Stimulated activated CD4-positive, alpha-beta T cell treated with anti-CD3 and anti-CD28 coated beads, Interleukin-1b, Interleukin-23, amount 100 ng/mL, for 24 hours (primary cell): Measurements from ENCODE around the gene IL15RA.
"Not testable (repeated sequence)": the region's sequence is repeated elsewhere in the genome, so short reads cannot be mapped to it uniquely, and the experiment has no call there.

Experiments
- DNase-seq, 4 experiments: peaks; one replicate each; pipeline ENCODE4 v3.0.0-alpha.2; 2020; ENCODE audit warnings: low read depth in 4 of 4, low spot score in 1 of 4

Gene IL15RA

GRCh38 chr10:5970527-5970926, 6.8 kb downstream of the IL15RA start:
- DNase-seq: no peak

GRCh38 chr10:5970066-5970465, 7.3 kb downstream of the IL15RA start:
- DNase-seq: no peak

DNA sequence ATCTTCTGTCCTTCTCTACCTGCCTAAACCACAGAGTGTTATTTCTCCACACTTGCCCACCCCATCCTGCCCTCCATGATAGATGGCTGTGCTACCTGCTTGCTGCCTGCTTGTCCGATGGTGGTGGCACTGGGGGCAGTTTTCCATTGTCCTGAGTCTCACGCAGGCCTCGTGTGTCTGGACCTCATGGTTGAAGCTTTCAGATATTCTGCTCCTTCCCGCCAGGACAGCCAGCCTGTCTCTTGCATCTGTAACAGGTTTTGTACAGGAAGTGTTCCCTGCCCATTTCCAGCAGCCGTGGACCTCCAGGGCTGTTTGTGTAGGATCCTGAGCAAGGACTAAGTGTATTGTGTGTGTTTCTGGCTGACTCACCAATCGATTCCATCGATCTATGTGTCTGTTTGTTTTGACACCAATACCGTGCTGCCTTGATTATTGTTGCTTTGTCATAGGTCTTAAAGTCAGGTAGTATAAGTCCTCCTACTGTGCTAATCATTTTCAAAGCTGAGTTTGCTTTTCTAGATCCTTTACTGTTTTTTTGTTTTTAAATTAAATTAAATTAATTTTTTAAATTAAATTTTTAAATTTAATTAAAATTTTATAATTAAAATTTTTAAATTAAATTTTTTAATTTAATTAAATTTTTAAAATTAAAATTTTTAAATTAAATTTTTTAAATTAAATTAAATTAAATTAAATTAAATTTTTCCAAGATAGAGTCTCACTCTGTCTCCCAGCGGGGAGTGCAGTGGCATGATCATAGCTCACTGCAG, 8.5 kb downstream of the IL15RA start:
- DNase-seq: no peak

- DNase-seq: no peak
Observed at GRCh38 chr10:5968037-5968680, 9.2 kb downstream of the IL15RA start.

GRCh38 chr10:5965266-5965665, 12.1 kb downstream of the IL15RA start:
- DNase-seq: no peak

GRCh38 chr10:5964736-5965135, 12.6 kb downstream of the IL15RA start:
- DNase-seq: no peak

DNA sequence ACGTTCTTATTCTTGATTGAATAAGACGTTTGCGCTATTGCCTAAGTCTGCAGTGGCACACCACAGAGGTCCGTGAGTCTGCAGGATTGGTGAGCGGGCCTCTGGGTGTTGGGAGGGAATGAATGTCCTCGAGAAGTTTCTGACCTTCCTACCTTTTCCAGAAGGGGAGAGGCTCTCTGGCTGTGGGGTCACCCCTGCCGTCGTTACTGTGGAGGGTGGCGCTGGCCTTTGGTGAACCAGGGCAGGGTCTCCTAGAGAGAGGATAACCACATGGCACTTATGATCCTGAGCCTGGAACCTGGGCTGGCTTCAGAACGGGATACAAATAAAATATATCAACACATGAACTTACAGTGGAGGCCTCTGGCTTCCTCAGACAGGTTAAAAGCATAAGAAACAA, 13.8 kb downstream of the IL15RA start:
- no peak for DNase-seq

DNA sequence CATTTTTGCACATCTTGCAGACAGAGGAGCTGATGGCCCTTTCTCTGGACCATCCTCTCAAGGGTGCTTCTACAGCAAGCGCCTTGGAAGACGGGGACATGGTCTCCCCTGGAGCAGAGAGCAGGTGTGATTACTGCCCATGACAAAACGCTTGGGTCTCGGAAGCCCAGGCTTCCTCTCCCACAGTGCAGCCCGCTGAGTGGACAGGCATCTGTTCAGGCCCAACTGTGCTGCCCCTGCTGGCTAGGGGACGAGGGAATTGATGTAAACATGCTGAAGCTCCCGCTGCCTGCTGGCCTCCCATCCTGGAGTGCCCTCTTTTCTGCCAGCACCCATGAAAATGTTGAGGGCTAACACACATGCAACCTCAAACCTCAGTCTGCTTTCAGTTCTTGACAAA, 14.3 kb downstream of the IL15RA start:
- DNase-seq: no peak

DNA sequence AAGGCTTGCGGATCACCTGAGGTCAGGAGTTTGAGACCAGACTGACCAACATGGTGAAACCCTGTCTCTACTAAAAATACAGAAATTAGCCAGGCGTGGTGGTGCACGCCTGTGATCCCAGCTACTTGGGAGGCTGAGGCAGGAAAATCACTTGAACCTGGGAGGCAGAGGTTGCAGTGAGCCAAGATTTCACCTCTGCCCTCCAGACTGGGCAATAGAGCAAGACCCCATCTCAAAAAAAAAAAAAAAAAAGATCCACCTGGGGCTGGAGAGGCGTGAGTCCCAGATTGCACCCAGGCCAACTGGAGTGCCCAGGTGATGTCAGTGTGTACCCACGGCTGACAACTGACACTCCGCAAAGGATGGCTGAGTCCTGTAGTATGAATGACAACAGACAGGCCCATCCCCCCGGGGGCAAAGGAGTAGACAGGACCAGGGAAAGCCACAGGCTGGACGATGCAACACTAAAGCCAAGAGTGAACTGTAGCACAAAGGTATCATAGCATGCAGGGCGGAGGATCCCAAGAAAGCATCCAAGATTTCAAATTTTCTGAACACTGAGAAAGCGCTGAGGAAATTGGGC, 14.9 kb downstream of the IL15RA start:
- not testable (repeated sequence) for DNase-seq

GRCh38 chr10:5961405-5962100, 15.8 kb downstream of the IL15RA start:
- no peak for DNase-seq

DNA sequence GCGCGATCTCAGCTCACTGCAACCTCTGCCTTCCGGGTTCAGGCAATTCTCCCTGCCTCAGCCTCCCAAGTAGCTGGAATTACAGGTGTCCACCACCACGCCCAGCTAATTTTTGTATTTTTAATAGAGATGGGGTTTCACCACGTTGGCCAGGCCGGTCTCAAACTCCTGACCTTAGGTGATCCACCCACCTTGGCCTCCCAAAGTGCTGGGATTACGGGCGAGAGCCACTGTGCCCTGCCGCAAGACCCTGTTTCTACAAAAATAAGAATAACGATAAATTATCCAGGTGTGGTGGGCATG, 16.4 kb downstream of the IL15RA start:
- DNase-seq: not testable (repeated sequence)

GRCh38 chr10:5960070-5960972, 17.0 kb downstream of the IL15RA start:
- no peak for DNase-seq

GRCh38 chr10:5959581-5960069, 17.7 kb downstream of the IL15RA start:
- no peak for DNase-seq

DNA sequence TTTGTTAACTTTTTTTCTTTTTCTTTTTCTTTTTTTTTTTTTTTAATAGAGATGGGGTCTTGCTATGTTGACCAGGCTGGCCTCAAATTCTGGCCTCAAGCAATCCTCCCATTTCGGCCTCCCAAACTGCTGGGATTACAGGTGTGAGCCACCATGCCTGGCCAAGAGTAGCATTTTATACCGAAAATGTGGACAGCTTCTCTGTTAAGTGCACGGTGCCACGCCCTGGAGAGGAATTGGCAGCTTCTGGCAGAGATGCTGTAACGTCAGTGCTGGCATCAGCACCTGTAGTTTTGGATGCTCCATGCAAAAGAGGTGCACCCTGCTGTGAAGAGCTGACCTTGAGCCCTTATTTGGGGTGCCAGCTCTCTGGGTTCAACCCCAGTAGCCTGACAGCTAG, 18.2 kb downstream of the IL15RA start:
- no peak for DNase-seq

- no peak for DNase-seq
Observed at GRCh38 chr10:5958675-5959074, 18.7 kb downstream of the IL15RA start.

DNA sequence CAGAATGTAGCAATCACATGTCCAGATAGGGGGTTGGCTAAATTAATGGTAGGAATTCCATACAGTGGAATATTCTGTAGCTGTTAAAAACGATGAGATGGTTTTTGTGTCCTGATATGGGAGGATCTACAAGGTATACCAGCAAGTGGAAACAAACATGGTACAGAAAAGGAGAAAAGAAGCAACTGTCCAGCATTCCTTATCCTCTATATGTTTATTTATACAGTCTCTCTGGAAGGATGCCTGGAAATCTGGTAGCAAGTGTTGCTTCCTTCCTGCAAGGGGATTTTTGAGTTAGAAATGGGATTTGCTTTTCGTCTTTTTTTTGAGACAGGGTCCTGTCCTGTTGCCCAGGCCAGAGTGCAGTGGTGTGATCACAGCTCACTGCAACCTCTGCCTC, 19.3 kb downstream of the IL15RA start:
- no peak for DNase-seq

GRCh38 chr10:5956146-5956936, 21.0 kb downstream of the IL15RA start:
- no peak for DNase-seq

GRCh38 chr10:5953676-5954075, 23.7 kb downstream of the IL15RA start:
- no peak for DNase-seq

DNA sequence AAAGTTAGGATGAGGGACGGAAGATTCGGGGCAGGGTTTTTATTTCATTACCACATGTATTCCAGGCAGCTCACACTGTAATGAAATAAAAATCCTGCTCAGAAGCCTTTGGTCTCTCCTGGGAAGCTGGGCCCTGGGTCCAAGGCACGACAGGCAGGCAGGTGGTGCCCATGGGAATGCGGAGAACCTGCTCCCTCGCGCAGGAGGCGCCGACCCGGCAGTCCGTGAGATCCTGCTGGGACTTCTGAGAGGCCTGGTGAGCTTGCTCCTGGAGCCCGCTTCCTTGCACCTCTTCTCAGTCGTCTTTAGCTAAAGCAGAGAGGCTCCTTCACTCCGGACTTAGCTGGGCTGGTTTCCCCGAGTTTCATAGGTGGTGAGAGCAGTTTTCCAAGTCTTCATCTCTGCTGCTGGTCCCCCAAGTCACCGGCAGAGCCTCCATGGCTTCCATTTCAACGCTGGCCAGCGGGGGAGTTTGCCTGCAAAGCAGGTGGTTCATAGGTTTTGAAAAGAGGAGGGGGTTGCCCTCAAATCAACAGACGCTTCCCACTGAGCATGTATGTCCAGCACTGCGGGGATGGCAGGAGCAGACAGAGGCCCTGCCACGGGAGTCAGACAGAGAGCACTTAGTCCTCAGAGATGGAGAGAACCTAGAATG, 24.5 kb downstream of the IL15RA start:
- DNase-seq: no peak
